ENCODE data around the gene LOXL3. TPM values are rescaled to one million over a fixed set of nuclear protein-coding genes. Genes with fewer than 3 reads are reported as not detected.

LOXL3 gene
- total RNA-seq, 3 donors from 2014 or later (not counting 1 experiment from before 2014, with no cell fraction given) = 0.43 to 2.0 (median 0.93) TPM

GRCh38 chr2:74566754-74567085 is 13.0 kb upstream of the LOXL3 start:
- Histone ChIP-seq H3K27me3 (ENCODE audit: control insufficient read depth, insufficient read depth, low read length) (no peaks in the 10 kb centered on the region), H3K36me3 (ENCODE audit: control insufficient read depth, insufficient read depth, low read length) (no peaks in the 10 kb centered on the region), H3K4me3 (ENCODE audit: low read length) (no peak overlapping the region), H3K4me1 (ENCODE audit: control insufficient read depth, insufficient read depth, low read length) (no peaks in the 10 kb centered on the region), H3K27ac (ENCODE audit: low read length) (no peak overlapping the region), H3K9me3 (ENCODE audit: control insufficient read depth, insufficient read depth, low read length) (no peaks in the 10 kb centered on the region)
- H3K27me3 Mint-ChIP-seq (ENCODE audit: low read depth in 2 of 2) = peaks cover 32 to 40% of the 10 kb centered on the region in 2 donors
- H3K4me3 Mint-ChIP-seq = no peak overlapping the region
- H3K9me3 Mint-ChIP-seq = no peaks in the 10 kb centered on the region
- no peaks in the 10 kb centered on the region for H3K36me3 Mint-ChIP-seq
- intact Hi-C loops (cut with micrococcal nuclease) = no loop called here
- no peak overlapping the region for H3K27ac Mint-ChIP-seq
- TF ChIP-seq CTCF (IDR thresholded peaks at IDR 0.05) = no peak
- no peak for DNase-seq
- H3K4me1 Mint-ChIP-seq = peaks cover 0 to 4% of the 10 kb centered on the region in 2 donors
- no peak for ATAC-seq

GRCh38 chr2:74566076-74566753 is 12.5 kb upstream of the LOXL3 start:
- Mint-ChIP-seq H3K4me3 (no peak overlapping the region), H3K9me3 (no peaks in the 10 kb centered on the region), H3K27ac (no peak overlapping the region), H3K27me3 (ENCODE audit: low read depth in 2 of 2) (peaks cover 33 to 40% of the 10 kb centered on the region in 2 donors), H3K36me3 (no peaks in the 10 kb centered on the region), H3K4me1 (peaks cover 0 to 6% of the 10 kb centered on the region in 2 donors)
- Histone ChIP-seq H3K9me3 (ENCODE audit: control insufficient read depth, insufficient read depth, low read length) (no peaks in the 10 kb centered on the region), H3K4me1 (ENCODE audit: control insufficient read depth, insufficient read depth, low read length) (no peaks in the 10 kb centered on the region), H3K27ac (ENCODE audit: low read length) (no peak overlapping the region), H3K4me3 (ENCODE audit: low read length) (no peak overlapping the region), H3K27me3 (ENCODE audit: control insufficient read depth, insufficient read depth, low read length) (no peaks in the 10 kb centered on the region), H3K36me3 (ENCODE audit: control insufficient read depth, insufficient read depth, low read length) (no peaks in the 10 kb centered on the region)
- WGBS (ENCODE audit: insufficient coverage) = 85% methylated on average over 6 of the region's 7 CpGs
- no peak for DNase-seq
- no peak for TF ChIP-seq CTCF (IDR thresholded peaks at IDR 0.05)
- intact Hi-C loops (cut with micrococcal nuclease) = no loop called here
- ATAC-seq = no peak

- H3K9me3 Mint-ChIP-seq = no peaks in the 10 kb centered on the region
- WGBS (ENCODE audit: insufficient coverage) = 91% methylated on average over 5 of the region's 5 CpGs
- intact Hi-C loops (cut with micrococcal nuclease) = no loop called here
- DNase-seq (no peak), ATAC-seq (no peak)
- H3K4me1 Mint-ChIP-seq = peaks cover 8 to 12% of the 10 kb centered on the region in 2 donors
- no peak overlapping the region for H3K27ac ChIP-seq (ENCODE audit: low read length)
- H3K27ac Mint-ChIP-seq = no peak overlapping the region
- no peak overlapping the region for H3K4me3 Mint-ChIP-seq
- no peak for TF ChIP-seq CTCF (IDR thresholded peaks at IDR 0.05)
- H3K27me3 ChIP-seq (ENCODE audit: control insufficient read depth, insufficient read depth, low read length) = no peaks in the 10 kb centered on the region
- peaks cover 29 to 45% of the 10 kb centered on the region in 2 donors for H3K27me3 Mint-ChIP-seq (ENCODE audit: low read depth in 2 of 2)
- H3K4me3 ChIP-seq (ENCODE audit: low read length) = no peak overlapping the region
- no peaks in the 10 kb centered on the region for H3K4me1 ChIP-seq (ENCODE audit: control insufficient read depth, insufficient read depth, low read length)
- no peaks in the 10 kb centered on the region for H3K9me3 ChIP-seq (ENCODE audit: control insufficient read depth, insufficient read depth, low read length)
- H3K36me3 ChIP-seq (ENCODE audit: control insufficient read depth, insufficient read depth, low read length) = no peaks in the 10 kb centered on the region
- no peaks in the 10 kb centered on the region for H3K36me3 Mint-ChIP-seq
Observed at GRCh38 chr2:74564222-74564621, 10.5 kb upstream of the LOXL3 start.

Data from natural killer cell (primary cell).